Measurements from ENCODE around the gene RPL36. TPM values are rescaled to one million over a fixed set of nuclear protein-coding genes. Genes with fewer than 3 reads are reported as not detected.

The RPL36 gene
- total RNA-seq, 1 donor from 2014 or later, result 943 TPM

GRCh38 chr19:5693195-5694166 lies 3.4 kb downstream of the RPL36 start:
- H3K4me1 Mint-ChIP-seq (ENCODE audit: low read depth, unreplicated experiment), result peaks cover 10% of the 10 kb centered on the region
- Histone ChIP-seq H2AFZ (ENCODE audit: low read depth, low read length) (no peak overlapping the region), H3K4me2 (ENCODE audit: low read length) (no peak overlapping the region), H3K79me2 (ENCODE audit: insufficient read depth, low read length) (peaks cover 71% of the 10 kb centered on the region), H3K9ac (ENCODE audit: low read length) (no peak overlapping the region), H3K27ac (ENCODE audit: low read depth, low read length) (no peak overlapping the region), H3K9me3 (ENCODE audit: insufficient read depth, low read depth, low read length) (no peaks in the 10 kb centered on the region), H3K4me1 (ENCODE audit: insufficient read depth, low read length) (peaks cover 8% of the 10 kb centered on the region), H3K4me3 (ENCODE audit: insufficient read depth, low read depth, low read length) (no peak overlapping the region), H3K27me3 (ENCODE audit: insufficient read depth, low read length) (no peaks in the 10 kb centered on the region), H3K36me3 (ENCODE audit: insufficient read depth, low read length) (peaks cover 11% of the 10 kb centered on the region), H4K20me1 (ENCODE audit: insufficient read depth, low read length) (peaks cover 80% of the 10 kb centered on the region)
- no peaks in the 10 kb centered on the region for H3K27me3 Mint-ChIP-seq (ENCODE audit: low read depth, unreplicated experiment)
- no peak overlapping the region for H3K4me3 Mint-ChIP-seq (ENCODE audit: unreplicated experiment)
- DNase-seq (ENCODE audit: low read depth), result no peak
- peaks cover 13% of the 10 kb centered on the region for H3K36me3 Mint-ChIP-seq (ENCODE audit: low read depth, unreplicated experiment)
- peak overlapping the region; percentile 58 for H3K27ac Mint-ChIP-seq (ENCODE audit: unreplicated experiment)
- no peak for FAIRE-seq
- no peaks in the 10 kb centered on the region for H3K9me3 Mint-ChIP-seq (ENCODE audit: unreplicated experiment)
- TF ChIP-seq EZH2 (IDR thresholded peaks at IDR 0.05; ENCODE audit: insufficient read depth, low read length) (no peak), CTCF (IDR thresholded peaks at IDR 0.05; ENCODE audit: insufficient read depth, low read depth, low read length) (no peak)

- Histone ChIP-seq H2AFZ (ENCODE audit: low read depth, low read length) (no peak overlapping the region), H3K9me3 (ENCODE audit: insufficient read depth, low read depth, low read length) (no peaks in the 10 kb centered on the region), H3K36me3 (ENCODE audit: insufficient read depth, low read length) (peaks cover 11% of the 10 kb centered on the region), H3K27me3 (ENCODE audit: insufficient read depth, low read length) (no peaks in the 10 kb centered on the region), H3K4me1 (ENCODE audit: insufficient read depth, low read length) (peaks cover 8% of the 10 kb centered on the region), H3K9ac (ENCODE audit: low read length) (no peak overlapping the region), H3K27ac (ENCODE audit: low read depth, low read length) (no peak overlapping the region), H3K4me2 (ENCODE audit: low read length) (no peak overlapping the region), H3K4me3 (ENCODE audit: insufficient read depth, low read depth, low read length) (no peak overlapping the region), H3K79me2 (ENCODE audit: insufficient read depth, low read length) (peaks cover 71% of the 10 kb centered on the region), H4K20me1 (ENCODE audit: insufficient read depth, low read length) (peaks cover 88% of the 10 kb centered on the region)
- Mint-ChIP-seq H3K36me3 (ENCODE audit: low read depth, unreplicated experiment) (peaks cover 16% of the 10 kb centered on the region), H3K4me1 (ENCODE audit: low read depth, unreplicated experiment) (peaks cover 10% of the 10 kb centered on the region), H3K4me3 (ENCODE audit: unreplicated experiment) (no peak overlapping the region), H3K27ac (ENCODE audit: unreplicated experiment) (no peak overlapping the region), H3K27me3 (ENCODE audit: low read depth, unreplicated experiment) (no peaks in the 10 kb centered on the region), H3K9me3 (ENCODE audit: unreplicated experiment) (no peaks in the 10 kb centered on the region)
- no peak for DNase-seq (ENCODE audit: low read depth)
- TF ChIP-seq CTCF (IDR thresholded peaks at IDR 0.05; ENCODE audit: insufficient read depth, low read depth, low read length) (no peak), EZH2 (IDR thresholded peaks at IDR 0.05; ENCODE audit: insufficient read depth, low read length) (no peak)
- FAIRE-seq, result no peak
Measured at GRCh38 chr19:5694167-5694955, 4.3 kb downstream of the RPL36 start.
